DND-41 (cell line): ENCODE measurements around the gene PIK3IP1.

ENCODE experiments used
- ATAC-seq: fragments of 200-7000 bp; cut with Tn5 transposase; 3 replicates; pipeline ENCODE4 v1.9.1; 2021; ENCODE audit warnings: low read depth; ENCODE audit not compliant: insufficient read depth
- DNase-seq: peaks from one replicate; pipeline ENCODE4 v3.0.0-alpha.2; 2020
- H2AFZ ChIP-seq: 2 replicates; pipeline ENCODE4 v1.6.0; 2012; ENCODE audit warnings: low read depth, low read length
- H3K27ac ChIP-seq: 2 replicates; pipeline ENCODE4 v1.5.1; 2012; ENCODE audit warnings: low read length, inconsistent platforms
- H3K27me3 ChIP-seq: fragments of 200-600 bp; sonication (generic); 2 replicates; pipeline ENCODE4 v1.6.0; 2012; ENCODE audit warnings: low read length, mild to moderate bottlenecking, inconsistent platforms; ENCODE audit not compliant: insufficient read depth, poor library complexity
- H3K36me3 ChIP-seq: 2 replicates; pipeline ENCODE4 v1.5.1; 2012; ENCODE audit warnings: low read length, inconsistent platforms; ENCODE audit not compliant: insufficient read depth
- H3K4me1 ChIP-seq: 2 replicates; pipeline ENCODE4 v1.5.1; 2012; ENCODE audit warnings: mild to moderate bottlenecking, low read length; ENCODE audit not compliant: insufficient read depth
- H3K4me2 ChIP-seq: 2 replicates; pipeline ENCODE4 v1.6.0; 2012; ENCODE audit warnings: mild to moderate bottlenecking, moderate library complexity, low read length, inconsistent platforms; ENCODE audit not compliant: insufficient read depth
- H3K4me3 ChIP-seq, 2 experiments: fragments of 200-600 bp in 1 of 2; shearing (Covaris generic) in 1 of 2; 2 replicates each; pipeline ENCODE4 v1.5.1; 2012 to 2016; ENCODE audit warnings: inconsistent platforms in 2 of 2, low read length in 2 of 2, mild to moderate bottlenecking in 2 of 2, low read depth in 1 of 2, moderate library complexity in 1 of 2
- H3K79me2 ChIP-seq: 2 replicates; pipeline ENCODE4 v1.6.0; 2012; ENCODE audit warnings: low read length, inconsistent platforms; ENCODE audit not compliant: insufficient read depth
- H3K9ac ChIP-seq: 2 replicates; pipeline ENCODE4 v1.6.0; 2012; ENCODE audit warnings: low read depth, mild to moderate bottlenecking, inconsistent platforms, low read length, moderate library complexity
- H3K9me3 ChIP-seq: 2 replicates; pipeline ENCODE4 v1.5.1; 2012; ENCODE audit warnings: low read length, moderate library complexity, mild to moderate bottlenecking, inconsistent platforms; ENCODE audit not compliant: insufficient read depth, severe bottlenecking
- H4K20me1 ChIP-seq: 2 replicates; pipeline ENCODE4 v1.6.0; 2012; ENCODE audit warnings: low read length; ENCODE audit not compliant: insufficient read depth
- EZH2 ChIP-seq: IDR thresholded peaks from 3 replicates; pipeline ENCODE4 v1.6.1; 2012; ENCODE audit warnings: borderline replicate concordance, low read depth, mild to moderate bottlenecking, moderate library complexity, low read length, inconsistent platforms; ENCODE audit not compliant: severe bottlenecking
- TF ChIP-seq, protein P1 (sequence below): IDR thresholded peaks from 2 replicates; pipeline ENCODE4 v1.5.1; 2012; ENCODE audit warnings: borderline replicate concordance, low read length, moderate library complexity, mild to moderate bottlenecking; ENCODE audit not compliant: poor library complexity, severe bottlenecking; ENCODE audit errors: extremely low read depth

PIK3IP1 gene

DNA sequence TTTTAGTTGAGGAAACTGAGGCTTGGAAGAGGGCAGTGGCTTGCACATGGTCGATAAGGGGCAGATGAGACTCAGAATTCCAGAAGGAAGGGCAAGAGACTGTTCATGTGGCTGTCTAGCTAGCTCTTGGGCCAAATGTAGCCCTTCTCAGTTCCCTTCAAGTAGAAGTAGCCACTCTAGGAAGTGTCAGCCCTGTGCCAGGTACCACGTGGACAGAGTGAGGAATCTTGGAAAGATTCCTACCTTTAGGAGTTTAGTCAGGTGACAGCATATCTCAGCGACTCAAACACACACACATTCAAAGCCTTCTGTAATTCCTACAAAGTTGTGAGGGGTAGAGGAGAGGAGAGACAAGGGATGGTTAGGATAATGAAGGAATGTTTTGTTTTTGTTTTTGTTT, 18.3 kb downstream of the PIK3IP1 start:
- H3K27ac ChIP-seq, result no peak overlapping the region
- H3K9me3 ChIP-seq, result no peaks in the 10 kb centered on the region
- H3K36me3 ChIP-seq, result peaks cover 50% of the 10 kb centered on the region
- H3K4me3 ChIP-seq, result no peak overlapping the region
- H2AFZ ChIP-seq, result no peak overlapping the region
- no peaks in the 10 kb centered on the region for H4K20me1 ChIP-seq
- no peak for ATAC-seq
- no peak for TF ChIP-seq EZH2
- TF ChIP-seq, protein P1, sequence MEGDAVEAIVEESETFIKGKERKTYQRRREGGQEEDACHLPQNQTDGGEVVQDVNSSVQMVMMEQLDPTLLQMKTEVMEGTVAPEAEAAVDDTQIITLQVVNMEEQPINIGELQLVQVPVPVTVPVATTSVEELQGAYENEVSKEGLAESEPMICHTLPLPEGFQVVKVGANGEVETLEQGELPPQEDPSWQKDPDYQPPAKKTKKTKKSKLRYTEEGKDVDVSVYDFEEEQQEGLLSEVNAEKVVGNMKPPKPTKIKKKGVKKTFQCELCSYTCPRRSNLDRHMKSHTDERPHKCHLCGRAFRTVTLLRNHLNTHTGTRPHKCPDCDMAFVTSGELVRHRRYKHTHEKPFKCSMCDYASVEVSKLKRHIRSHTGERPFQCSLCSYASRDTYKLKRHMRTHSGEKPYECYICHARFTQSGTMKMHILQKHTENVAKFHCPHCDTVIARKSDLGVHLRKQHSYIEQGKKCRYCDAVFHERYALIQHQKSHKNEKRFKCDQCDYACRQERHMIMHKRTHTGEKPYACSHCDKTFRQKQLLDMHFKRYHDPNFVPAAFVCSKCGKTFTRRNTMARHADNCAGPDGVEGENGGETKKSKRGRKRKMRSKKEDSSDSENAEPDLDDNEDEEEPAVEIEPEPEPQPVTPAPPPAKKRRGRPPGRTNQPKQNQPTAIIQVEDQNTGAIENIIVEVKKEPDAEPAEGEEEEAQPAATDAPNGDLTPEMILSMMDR, result no peak
- H3K79me2 ChIP-seq, result no peaks in the 10 kb centered on the region
- H3K4me1 ChIP-seq, result no peaks in the 10 kb centered on the region
- no peak overlapping the region for H3K9ac ChIP-seq
- no peaks in the 10 kb centered on the region for H3K27me3 ChIP-seq
- H3K4me2 ChIP-seq, result no peak overlapping the region
- DNase-seq, result no peak

DNA sequence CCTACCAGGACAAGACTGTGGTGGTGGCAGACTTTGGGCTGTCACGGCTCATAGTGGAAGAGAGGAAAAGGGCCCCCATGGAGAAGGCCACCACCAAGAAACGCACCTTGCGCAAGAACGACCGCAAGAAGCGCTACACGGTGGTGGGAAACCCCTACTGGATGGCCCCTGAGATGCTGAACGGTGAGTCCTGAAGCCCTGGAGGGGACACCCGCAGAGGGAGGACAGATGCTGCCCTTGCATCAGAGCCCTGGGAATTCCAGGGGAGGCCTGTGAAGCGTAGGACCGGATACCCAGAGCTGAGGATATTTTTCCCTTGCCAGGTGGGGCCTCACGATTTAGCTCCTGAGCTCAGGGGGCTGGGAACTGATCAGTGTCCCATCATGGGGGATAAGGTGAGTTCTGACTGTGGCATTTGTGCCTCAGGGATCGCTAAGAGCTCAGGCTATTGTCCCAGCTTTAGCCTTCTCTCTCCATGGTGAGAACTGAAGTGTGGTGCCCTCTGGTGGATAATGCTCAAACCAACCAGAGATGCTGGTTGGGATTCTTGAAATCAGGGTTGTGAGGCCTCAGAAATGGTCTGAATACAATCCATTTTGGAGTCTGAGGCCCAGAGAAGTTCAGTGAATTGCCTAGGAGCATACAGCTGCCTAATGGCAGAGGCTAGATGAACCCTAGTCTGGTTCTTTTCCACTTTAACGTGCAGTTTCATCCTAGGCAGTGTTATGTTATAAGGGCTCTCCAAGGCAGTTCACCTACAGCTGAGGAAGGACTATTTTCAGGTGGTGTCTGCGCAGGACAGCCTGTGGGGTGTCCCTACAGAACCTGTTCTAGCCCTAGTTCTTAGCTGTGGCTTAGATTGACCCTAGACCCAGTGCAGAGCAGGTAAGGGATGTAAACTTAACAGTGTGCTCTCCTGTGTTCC, 19.5 kb downstream of the PIK3IP1 start:
- H3K79me2 ChIP-seq, result no peaks in the 10 kb centered on the region
- no peak overlapping the region for H3K4me3 ChIP-seq
- no peaks in the 10 kb centered on the region for H3K9me3 ChIP-seq
- no peak overlapping the region for H2AFZ ChIP-seq
- ATAC-seq (peak; percentile 77), DNase-seq (peak; percentile 49)
- TF ChIP-seq EZH2, result no peak
- TF ChIP-seq, protein P1, result peak; percentile 81
- no peak overlapping the region for H3K27ac ChIP-seq
- H3K4me1 ChIP-seq, result no peaks in the 10 kb centered on the region
- H3K4me2 ChIP-seq, result no peak overlapping the region
- H4K20me1 ChIP-seq, result no peaks in the 10 kb centered on the region
- no peaks in the 10 kb centered on the region for H3K27me3 ChIP-seq
- peaks cover 56% of the 10 kb centered on the region for H3K36me3 ChIP-seq
- H3K9ac ChIP-seq, result no peak overlapping the region

DNA sequence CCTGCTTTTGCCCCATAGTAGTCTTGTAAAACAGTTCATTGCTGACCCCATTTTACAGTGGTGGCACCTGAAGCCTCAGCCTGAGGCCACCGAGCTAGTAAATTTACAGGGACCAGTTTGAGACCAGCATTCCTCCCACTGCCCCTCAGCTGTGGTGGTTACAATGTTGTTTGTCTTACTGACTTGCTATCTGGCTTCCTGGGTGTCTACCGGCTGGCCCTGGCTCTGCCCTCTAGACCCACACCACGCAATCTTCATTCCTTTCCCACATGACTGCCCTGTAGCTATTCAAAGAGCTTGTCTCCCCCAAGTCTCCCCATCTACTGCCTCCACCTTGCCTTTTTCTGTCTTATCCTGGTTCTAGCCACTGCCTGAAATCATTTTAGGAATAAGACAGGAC, 20.8 kb downstream of the PIK3IP1 start:
- no peaks in the 10 kb centered on the region for H3K4me1 ChIP-seq
- no peak overlapping the region for H3K27ac ChIP-seq
- no peaks in the 10 kb centered on the region; the same call in 1 of the 2 replicates for H4K20me1 ChIP-seq
- no peak overlapping the region for H3K4me2 ChIP-seq
- no peak overlapping the region for H3K4me3 ChIP-seq
- peaks cover 63% of the 10 kb centered on the region for H3K36me3 ChIP-seq
- TF ChIP-seq EZH2, result no peak
- TF ChIP-seq, protein P1, result no peak
- no peaks in the 10 kb centered on the region for H3K9me3 ChIP-seq
- ATAC-seq, result no peak
- no peak for DNase-seq
- H3K9ac ChIP-seq, result no peak overlapping the region
- no peaks in the 10 kb centered on the region for H3K27me3 ChIP-seq
- H3K79me2 ChIP-seq, result no peaks in the 10 kb centered on the region
- no peak overlapping the region for H2AFZ ChIP-seq
